Panc1 (cell line): ENCODE results near the gene RALGPS2.

Experiments
- CTCF ChIP-seq: fragments of 450-650 bp; IDR thresholded peaks from 2 replicates; pipeline ENCODE4 v1.5.1; 2017; ENCODE audit warnings: mild to moderate bottlenecking
- POLR2AphosphoS5 ChIP-seq: IDR thresholded peaks from 2 replicates; pipeline ENCODE4 v1.6.1; 2012; ENCODE audit warnings: mild to moderate bottlenecking, low read depth, low read length, moderate library complexity
- TF ChIP-seq, protein P1 (sequence below), 2 experiments: IDR thresholded peaks; 2 replicates each; pipeline ENCODE4 v1.6.1; 2011 to 2012; ENCODE audit warnings: low read depth in 2 of 2, control low read depth in 1 of 2, low read length in 1 of 2, mild to moderate bottlenecking in 1 of 2, moderate library complexity in 1 of 2; ENCODE audit not compliant: insufficient read depth in 1 of 2

- no peak for TF ChIP-seq CTCF
- no peak for TF ChIP-seq POLR2AphosphoS5
- TF ChIP-seq, protein P1, sequence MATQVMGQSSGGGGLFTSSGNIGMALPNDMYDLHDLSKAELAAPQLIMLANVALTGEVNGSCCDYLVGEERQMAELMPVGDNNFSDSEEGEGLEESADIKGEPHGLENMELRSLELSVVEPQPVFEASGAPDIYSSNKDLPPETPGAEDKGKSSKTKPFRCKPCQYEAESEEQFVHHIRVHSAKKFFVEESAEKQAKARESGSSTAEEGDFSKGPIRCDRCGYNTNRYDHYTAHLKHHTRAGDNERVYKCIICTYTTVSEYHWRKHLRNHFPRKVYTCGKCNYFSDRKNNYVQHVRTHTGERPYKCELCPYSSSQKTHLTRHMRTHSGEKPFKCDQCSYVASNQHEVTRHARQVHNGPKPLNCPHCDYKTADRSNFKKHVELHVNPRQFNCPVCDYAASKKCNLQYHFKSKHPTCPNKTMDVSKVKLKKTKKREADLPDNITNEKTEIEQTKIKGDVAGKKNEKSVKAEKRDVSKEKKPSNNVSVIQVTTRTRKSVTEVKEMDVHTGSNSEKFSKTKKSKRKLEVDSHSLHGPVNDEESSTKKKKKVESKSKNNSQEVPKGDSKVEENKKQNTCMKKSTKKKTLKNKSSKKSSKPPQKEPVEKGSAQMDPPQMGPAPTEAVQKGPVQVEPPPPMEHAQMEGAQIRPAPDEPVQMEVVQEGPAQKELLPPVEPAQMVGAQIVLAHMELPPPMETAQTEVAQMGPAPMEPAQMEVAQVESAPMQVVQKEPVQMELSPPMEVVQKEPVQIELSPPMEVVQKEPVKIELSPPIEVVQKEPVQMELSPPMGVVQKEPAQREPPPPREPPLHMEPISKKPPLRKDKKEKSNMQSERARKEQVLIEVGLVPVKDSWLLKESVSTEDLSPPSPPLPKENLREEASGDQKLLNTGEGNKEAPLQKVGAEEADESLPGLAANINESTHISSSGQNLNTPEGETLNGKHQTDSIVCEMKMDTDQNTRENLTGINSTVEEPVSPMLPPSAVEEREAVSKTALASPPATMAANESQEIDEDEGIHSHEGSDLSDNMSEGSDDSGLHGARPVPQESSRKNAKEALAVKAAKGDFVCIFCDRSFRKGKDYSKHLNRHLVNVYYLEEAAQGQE (IDR thresholded peaks at IDR 0.05; ENCODE audit: insufficient read depth in 1 of 2, low read depth in 2 of 2, low read length in 1 of 2) = no peak
Observed at GRCh38 chr1:178738780-178739179, 13.7 kb downstream of the RALGPS2 start.
